Limb (tissue), 2 donors: ENCODE measurements around the gene NFATC2.
"Not testable (repeated sequence)": the region's sequence is repeated elsewhere in the genome, so short reads cannot be mapped to it uniquely, and the experiment has no call there.

Experiments used
- DNase-seq, 2 donors: peaks; one replicate each; pipeline ENCODE4 v3.0.0-alpha.2; 2016; ENCODE audit errors: extremely low spot score in 2 of 2

The NFATC2 gene

GRCh38 chr20:51495921-51496545 lies 46.5 kb downstream of the NFATC2 start:
- no peak for DNase-seq

GRCh38 chr20:51495291-51495690 lies 47.2 kb downstream of the NFATC2 start:
- DNase-seq, result no peak

DNA sequence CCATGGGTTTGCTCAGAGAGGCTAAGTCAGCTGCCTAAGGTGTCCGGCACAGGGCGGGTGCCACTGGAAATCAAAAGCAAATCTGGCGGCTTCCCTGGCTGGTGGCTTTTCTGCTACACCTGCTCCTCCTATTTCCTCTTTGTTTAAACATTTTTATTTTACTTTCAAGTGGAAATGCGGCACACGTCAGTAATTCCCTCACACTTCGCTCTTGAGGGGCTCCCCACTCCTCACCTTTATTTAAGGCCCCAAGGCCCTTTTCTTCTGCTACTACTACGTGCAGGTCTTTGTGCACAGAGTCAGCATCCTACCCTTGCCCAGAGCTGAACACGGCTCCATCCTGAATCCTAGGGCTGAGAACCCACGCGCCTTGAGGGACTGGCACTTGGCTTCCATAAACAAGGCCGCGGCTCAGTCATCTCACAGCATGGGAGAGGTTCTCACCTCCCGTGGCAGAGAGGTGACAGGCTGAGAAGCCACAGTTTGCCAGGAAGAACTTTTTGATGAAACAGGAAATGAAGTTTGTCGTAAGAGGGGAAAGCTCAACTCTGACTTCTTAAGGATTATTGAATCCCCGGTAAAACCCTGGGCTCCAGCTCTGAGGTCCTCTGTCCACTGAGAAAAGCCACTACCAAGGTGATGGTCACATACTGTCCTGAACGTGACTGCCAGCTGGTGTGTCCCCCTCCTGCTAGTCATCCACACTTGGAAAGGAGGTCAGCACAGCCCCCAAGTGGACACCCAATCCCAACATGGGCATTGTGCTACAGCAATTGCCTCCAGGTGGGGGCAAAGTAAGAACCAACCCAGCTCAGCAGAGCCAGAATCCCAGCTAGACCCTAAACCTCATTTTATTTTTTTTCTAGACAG lies 48.0 kb downstream of the NFATC2 start:
- DNase-seq, result no peak

DNA sequence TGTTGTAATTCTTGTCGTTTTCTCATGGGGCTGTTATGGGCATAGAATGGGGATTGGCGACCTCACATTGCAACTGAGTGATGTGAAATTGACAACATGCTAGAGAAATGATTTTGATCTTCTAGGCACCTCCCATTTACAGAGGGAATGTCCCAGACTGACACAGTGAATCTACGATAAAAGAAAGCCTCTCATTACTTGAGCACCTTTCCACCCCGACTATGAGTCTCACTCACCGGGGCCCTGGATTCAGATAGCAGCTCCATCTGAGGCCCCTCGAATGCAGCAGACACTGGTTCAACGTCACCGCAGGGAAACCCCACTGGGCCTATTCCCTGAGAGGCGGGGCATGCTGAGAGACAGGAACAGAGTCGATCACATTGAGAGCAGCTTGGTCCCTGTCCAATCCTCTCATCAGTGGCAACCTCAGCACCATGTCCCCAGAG lies 49.1 kb downstream of the NFATC2 start:
- DNase-seq, result no peak

GRCh38 chr20:51492167-51493092 lies 50.1 kb downstream of the NFATC2 start:
- peak in 1 of 2 donors; percentile 61 for DNase-seq

DNA sequence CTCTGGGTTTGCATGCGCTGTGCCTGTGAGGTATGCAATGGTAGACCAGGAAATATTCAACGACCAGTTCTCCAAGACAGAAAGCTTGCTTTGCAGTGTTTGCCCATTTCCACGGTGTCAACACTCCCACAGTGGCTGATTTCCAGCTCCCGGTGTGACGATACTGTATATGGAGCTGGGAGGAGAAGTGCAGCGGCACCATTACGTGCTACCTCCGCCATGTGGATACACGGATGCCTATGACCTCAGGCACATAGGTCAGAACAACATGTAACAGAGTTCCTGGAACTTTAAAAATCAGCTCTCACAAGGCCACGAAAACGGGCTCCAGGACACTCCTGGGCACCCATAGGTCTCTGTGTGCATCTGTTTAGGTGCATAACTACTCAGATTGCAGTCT lies 51.1 kb downstream of the NFATC2 start:
- DNase-seq, result no peak

DNA sequence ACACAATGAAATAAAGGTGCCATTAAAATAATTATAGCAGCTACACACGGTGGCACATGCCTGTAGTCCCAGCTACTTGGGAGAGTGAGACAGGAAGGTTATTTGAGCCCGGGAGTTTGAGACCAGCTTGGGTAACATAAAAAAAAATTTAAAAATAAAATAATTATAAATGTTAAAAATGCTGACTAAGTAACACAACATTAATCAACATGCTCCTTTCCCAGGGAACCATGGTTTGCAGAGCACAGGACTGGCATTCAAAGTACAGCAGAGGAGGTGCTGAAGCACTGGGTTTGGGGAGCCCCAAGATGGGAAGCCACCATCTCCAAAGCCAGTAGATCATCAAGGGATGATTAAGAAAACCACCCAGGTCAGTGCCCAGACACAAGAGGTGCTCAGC lies 51.9 kb downstream of the NFATC2 start:
- DNase-seq, result no peak

DNA sequence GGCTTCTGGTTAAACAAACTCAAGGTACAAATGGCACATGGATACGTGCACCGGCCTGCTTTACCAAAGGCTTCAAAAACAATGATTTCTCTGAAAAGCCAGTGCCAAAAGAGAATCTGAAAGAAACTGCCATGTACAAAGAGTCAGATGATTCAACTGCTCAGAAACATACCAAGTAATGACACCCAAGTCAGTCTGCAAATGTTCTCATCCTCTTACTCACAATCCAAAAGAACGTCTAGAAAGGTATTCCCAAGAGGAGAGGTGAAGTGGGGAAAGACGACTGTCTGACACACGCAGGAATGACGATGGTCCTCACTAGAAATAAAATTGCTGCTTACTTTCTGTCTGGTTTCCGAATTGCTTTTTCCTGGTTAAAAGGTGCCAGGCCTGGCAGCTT lies 52.9 kb downstream of the NFATC2 start:
- no peak for DNase-seq

DNA sequence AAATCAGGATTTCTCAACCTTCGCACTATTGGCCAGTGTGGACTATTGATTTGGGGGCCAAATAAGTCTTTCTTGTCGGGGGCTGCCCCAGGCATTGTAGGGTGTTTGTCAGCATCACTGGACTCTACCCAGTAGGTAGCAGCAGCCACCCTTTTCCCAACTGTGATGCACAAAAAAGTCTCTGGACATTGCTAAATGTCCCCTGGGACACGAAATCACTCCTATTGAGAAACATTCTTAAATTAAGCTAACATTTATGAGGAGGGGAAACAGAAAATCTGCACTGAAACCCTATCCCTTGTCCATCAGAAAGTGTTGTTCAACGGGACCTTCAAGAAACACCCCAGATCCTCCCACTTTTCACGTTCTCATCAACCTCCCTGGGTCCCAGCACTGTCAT lies 54.2 kb downstream of the NFATC2 start:
- DNase-seq, result no peak

GRCh38 chr20:51487565-51488268 lies 54.8 kb downstream of the NFATC2 start:
- peak; percentile 56 to 74 for DNase-seq

GRCh38 chr20:51487076-51487475 lies 55.4 kb downstream of the NFATC2 start:
- no peak for DNase-seq

DNA sequence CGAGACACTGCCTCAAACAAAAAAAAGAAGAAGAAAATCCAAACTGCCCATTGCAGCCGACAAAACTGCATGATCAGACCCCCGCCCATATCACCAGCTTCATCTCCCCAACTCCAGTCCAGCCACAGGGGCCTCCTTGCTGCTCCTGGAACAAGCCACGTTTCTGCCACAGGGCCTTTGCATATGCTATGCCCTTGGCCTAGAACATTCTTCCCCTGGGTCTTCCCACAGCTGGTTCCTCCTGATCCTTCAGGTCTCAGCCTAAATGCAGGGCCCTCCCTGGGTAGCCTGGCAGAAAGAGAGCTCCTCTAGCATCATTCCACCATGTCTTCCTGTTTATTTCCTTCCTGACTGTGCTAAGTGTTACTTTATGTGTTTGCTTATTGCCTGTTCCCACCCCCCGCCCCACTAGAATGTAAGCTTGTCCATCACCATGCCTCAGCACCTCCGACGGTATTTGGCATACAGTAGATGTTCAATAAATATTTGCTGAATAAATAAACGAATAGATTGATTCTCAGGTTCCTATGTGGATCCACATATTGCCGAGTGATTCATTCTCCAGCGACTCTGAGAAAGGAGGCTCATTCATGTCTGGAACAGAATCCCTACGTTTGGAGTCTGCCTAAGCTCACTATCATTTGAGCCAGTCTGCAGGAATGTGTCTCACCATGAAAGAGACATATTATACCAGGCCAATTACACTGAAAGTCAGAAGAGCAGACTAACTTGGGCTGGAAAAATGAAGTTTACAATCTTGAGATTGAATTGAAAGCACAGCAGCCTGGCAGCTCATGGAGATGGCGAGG lies 56.1 kb downstream of the NFATC2 start:
- DNase-seq, result no peak

- no peak for DNase-seq
These were observed 57.7 kb downstream of the NFATC2 start for GRCh38 chr20:51484831-51485230.

GRCh38 chr20:51484141-51484815 lies 58.2 kb downstream of the NFATC2 start:
- DNase-seq, result no peak

DNA sequence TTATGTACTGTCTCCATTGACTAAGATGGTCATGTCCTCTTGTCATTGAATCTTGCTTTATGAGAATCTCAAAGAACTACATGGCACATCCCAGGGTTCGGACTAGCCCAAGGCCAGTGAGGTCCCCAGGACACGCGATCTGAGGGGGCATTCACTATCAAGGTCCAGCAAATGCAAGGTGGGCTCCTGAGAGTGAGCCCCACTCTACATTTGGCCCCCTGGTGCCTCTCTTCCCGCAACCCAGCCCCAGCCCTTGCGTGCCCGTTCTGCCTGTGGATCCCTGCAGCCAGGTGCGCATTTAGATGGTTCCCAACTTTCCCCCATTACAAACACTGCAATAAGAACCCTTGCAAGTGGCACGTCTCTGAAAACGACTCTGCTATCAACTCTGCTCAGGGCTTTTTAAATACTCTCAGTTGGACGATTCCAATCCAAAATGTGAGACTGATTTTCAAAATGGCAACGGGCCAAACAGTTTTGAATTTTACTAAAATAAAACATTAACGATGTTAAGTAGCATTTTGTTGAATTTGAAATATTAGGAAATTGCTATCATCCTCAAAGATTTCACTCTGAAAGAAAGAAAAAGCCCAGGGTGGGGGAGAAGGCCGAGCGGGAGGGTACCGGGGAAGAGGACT lies 59.6 kb downstream of the NFATC2 start:
- no peak for DNase-seq

DNA sequence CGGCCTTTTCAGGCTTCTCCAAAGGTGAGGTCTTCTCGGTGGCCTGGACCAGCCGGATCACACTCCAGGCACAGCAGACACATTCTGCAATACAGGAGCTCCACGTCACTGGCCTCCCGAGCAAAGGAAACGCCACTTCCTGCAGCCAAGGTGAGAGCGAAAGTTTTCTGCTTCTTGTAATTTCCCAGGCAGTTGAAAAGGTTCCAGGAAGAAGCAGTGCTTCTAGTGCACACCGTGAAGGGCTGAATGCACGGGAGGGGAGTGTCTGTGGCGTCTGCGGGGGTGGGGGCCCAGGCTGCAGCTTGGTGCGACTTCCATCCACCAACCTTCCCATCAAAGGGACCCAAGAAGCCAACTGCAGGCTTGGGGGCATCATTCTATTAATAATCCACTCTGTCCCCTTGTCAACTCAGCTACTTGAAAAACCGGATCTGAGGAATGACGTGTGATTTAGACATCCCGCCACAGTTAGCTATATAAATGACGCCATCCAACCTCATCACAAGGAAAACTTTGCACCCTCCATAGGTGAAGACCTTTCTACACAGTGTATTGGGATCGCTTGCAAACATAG lies 61.1 kb downstream of the NFATC2 start:
- no peak for DNase-seq

- no peak for DNase-seq
These were observed 61.8 kb downstream of the NFATC2 start for GRCh38 chr20:51480507-51481270.

- DNase-seq, result not testable (repeated sequence)
These were observed 66.4 kb downstream of the NFATC2 start for GRCh38 chr20:51476106-51476505.
